ENCODE data around the gene TMEM269.

The TMEM269 gene

GRCh38 chr1:42784547-42784945, 245 bp upstream of the TMEM269 start:
- Mint-ChIP-seq H3K4me3 (no peak overlapping the region), H3K9me3 (no peaks in the 10 kb centered on the region), H3K4me1 (no peaks in the 10 kb centered on the region), H3K27me3 (ENCODE audit: low read depth) (no peaks in the 10 kb centered on the region), H3K36me3 (ENCODE audit: low read depth) (peaks cover 31% of the 10 kb centered on the region), H3K27ac (no peak overlapping the region)
- no peak for TF ChIP-seq CTCF (IDR thresholded peaks at IDR 0.05; ENCODE audit: unreplicated experiment in 3 of 3)

DNA sequence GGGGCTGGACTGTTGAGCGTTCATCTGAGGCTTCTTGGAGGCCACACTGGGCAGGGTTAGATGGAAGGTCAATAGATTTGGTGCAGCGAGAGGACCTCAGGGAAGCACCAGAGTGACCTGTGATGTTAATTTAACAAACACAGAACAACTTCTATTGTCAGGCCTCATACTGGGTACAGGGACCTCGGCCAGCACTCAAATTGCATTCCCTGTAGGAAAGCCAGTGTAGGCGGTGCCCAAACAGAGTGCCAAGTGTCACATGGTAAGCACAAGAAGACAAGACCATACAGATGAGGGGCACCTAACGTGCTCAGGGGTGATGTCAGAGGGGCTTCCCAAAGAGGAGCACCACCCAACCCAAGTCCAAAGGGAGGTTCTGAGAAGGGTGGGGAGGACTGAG, 1.3 kb downstream of the TMEM269 start:
- Mint-ChIP-seq H3K4me3 (no peak overlapping the region), H3K4me1 (no peaks in the 10 kb centered on the region), H3K9me3 (no peaks in the 10 kb centered on the region), H3K27ac (no peak overlapping the region), H3K36me3 (ENCODE audit: low read depth) (peaks cover 17% of the 10 kb centered on the region), H3K27me3 (ENCODE audit: low read depth) (no peaks in the 10 kb centered on the region)
- no peak for TF ChIP-seq CTCF (IDR thresholded peaks at IDR 0.05; ENCODE audit: unreplicated experiment in 3 of 3)

GRCh38 chr1:42788021-42788420, 3.2 kb downstream of the TMEM269 start:
- Mint-ChIP-seq H3K27ac (no peak overlapping the region), H3K9me3 (no peaks in the 10 kb centered on the region), H3K27me3 (ENCODE audit: low read depth) (no peaks in the 10 kb centered on the region), H3K4me3 (no peak overlapping the region), H3K4me1 (no peaks in the 10 kb centered on the region), H3K36me3 (ENCODE audit: low read depth) (peaks cover 9% of the 10 kb centered on the region)
- TF ChIP-seq CTCF (IDR thresholded peaks at IDR 0.05; ENCODE audit: unreplicated experiment in 3 of 3): no peak

DNA sequence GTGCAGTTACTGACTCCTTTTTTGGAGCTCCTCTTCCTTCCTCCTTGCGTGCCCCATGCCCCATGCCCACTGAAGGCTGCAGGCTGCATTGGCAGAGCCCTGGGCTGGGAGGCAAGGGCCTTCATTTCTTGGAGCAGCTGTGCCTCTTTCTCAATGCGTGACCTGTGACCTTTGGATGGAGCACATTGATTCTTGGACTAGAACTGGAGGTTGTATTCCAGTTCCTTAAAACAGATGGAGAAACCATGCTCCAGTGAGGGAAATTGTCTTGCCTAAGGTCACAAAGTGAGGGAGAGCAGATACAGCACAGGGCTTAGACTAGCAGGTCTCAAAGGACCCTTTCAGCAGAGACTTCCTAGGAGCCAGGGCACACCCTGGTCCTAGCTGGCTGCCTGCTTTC, 9.0 kb downstream of the TMEM269 start:
- H3K4me3 Mint-ChIP-seq: no peak overlapping the region
- TF ChIP-seq CTCF (IDR thresholded peaks at IDR 0.05; ENCODE audit: unreplicated experiment in 3 of 3): no peak
- H3K4me1 Mint-ChIP-seq: no peaks in the 10 kb centered on the region
- no peaks in the 10 kb centered on the region for H3K27me3 Mint-ChIP-seq (ENCODE audit: low read depth)
- H3K9me3 Mint-ChIP-seq: no peaks in the 10 kb centered on the region
- no peak overlapping the region for H3K27ac Mint-ChIP-seq
- no peaks in the 10 kb centered on the region for H3K36me3 Mint-ChIP-seq (ENCODE audit: low read depth)

GRCh38 chr1:42797414-42797813, 12.6 kb downstream of the TMEM269 start:
- Mint-ChIP-seq H3K27me3 (ENCODE audit: low read depth) (no peaks in the 10 kb centered on the region), H3K9me3 (no peaks in the 10 kb centered on the region), H3K27ac (no peak overlapping the region), H3K36me3 (ENCODE audit: low read depth) (no peaks in the 10 kb centered on the region), H3K4me3 (no peak overlapping the region), H3K4me1 (no peaks in the 10 kb centered on the region)
- no peak for TF ChIP-seq CTCF (IDR thresholded peaks at IDR 0.05; ENCODE audit: unreplicated experiment in 3 of 3)

DNA sequence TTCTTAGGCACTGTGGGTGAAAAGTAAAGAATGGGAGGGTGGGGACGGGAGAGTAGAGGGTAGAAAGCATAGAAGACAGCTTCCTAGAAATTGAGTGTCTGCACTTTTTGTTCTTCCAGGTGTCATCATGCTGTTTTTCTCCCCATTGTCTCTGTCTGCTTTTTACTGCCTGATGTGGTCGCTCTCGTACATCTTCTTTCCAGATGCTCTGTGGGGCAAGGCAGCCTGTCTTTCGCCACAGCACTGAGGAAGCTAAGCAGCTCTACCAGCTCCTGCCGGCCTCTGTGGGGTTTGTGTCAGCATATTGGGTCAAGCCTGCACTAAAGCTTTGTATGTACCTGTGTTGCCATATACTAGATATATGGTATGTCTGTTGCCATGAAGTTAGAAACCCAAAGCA, 13.2 kb downstream of the TMEM269 start:
- Mint-ChIP-seq H3K36me3 (ENCODE audit: low read depth) (no peaks in the 10 kb centered on the region), H3K27me3 (ENCODE audit: low read depth) (no peaks in the 10 kb centered on the region), H3K9me3 (no peaks in the 10 kb centered on the region), H3K4me3 (no peak overlapping the region), H3K4me1 (no peaks in the 10 kb centered on the region), H3K27ac (no peak overlapping the region)
- TF ChIP-seq CTCF (IDR thresholded peaks at IDR 0.05; ENCODE audit: unreplicated experiment in 3 of 3): no peak

Measured in nephron (organoid).